HEK293 (cell line): ENCODE results near the gene HDGF.

Experiments used
- CTCF ChIA-PET: fragments of 350-600 bp; formaldehyde crosslinking; extraction: SDS; loops from one replicate; lab custom pipeline; 2021; ENCODE audit warnings: antibody characterized with exemption; lab: Yijun Ruan, JAX
- POLR2A ChIA-PET: fragments of 300-600 bp; formaldehyde crosslinking; extraction: SDS; loops from one replicate; lab custom pipeline; 2020; ENCODE audit warnings: antibody characterized with exemption, inconsistent platforms; lab: Yijun Ruan, JAX
- H3K27ac ChIP-seq: fragments of 200-500 bp; sonication (Bioruptor generic); 2 replicates; pipeline ENCODE4 v1.5.1; 2014; ENCODE audit warnings: low read depth, low read length, control low read depth, inconsistent platforms; ENCODE audit errors: extremely low read depth
- H3K36me3 ChIP-seq, 2 experiments: fragments of 200-500 bp in 1 of 2; sonication (Bioruptor generic) in 1 of 2; 1 replicate in 1 of 2; 2 replicates in 1 of 2; pipeline ENCODE4 v1.5.1; 2014 to 2017; ENCODE audit warnings: inconsistent platforms in 2 of 2, low read length in 2 of 2; ENCODE audit not compliant: control insufficient read depth in 2 of 2, insufficient read depth in 1 of 2
- H3K4me1 ChIP-seq: fragments of 200-500 bp; sonication (Bioruptor generic); 2 replicates; pipeline ENCODE4 v1.5.1; 2014; ENCODE audit warnings: mild to moderate bottlenecking, low read length, inconsistent platforms; ENCODE audit not compliant: control insufficient read depth, insufficient read depth
- H3K4me3 ChIP-seq: 2 replicates; pipeline ENCODE4 v1.5.1; 2011; ENCODE audit warnings: low read depth, mild to moderate bottlenecking, control low read depth, low read length, moderate library complexity
- H3K9me3 ChIP-seq: fragments of 200-500 bp; sonication (Bioruptor generic); 2 replicates; pipeline ENCODE4 v1.5.1; 2014; ENCODE audit warnings: low read depth, low read length, inconsistent platforms; ENCODE audit not compliant: control insufficient read depth, insufficient read depth
- BCL11B ChIP-seq: fragments of 450-650 bp; formaldehyde crosslinking; IDR thresholded peaks from 2 replicates; pipeline ENCODE4 v1.5.1; 2016; ENCODE audit warnings: low read depth, missing biosample characterization, missing genetic modification characterization
- KLF9 ChIP-seq: fragments of 450-650 bp; formaldehyde crosslinking; IDR thresholded peaks from 2 replicates; pipeline ENCODE4 v1.5.1; 2016; ENCODE audit warnings: missing biosample characterization, missing genetic modification characterization, low read depth
- WT1 ChIP-seq: fragments of 450-650 bp; formaldehyde crosslinking; IDR thresholded peaks from 2 replicates; pipeline ENCODE4 v1.5.1; 2016; ENCODE audit warnings: missing biosample characterization, missing genetic modification characterization
- YY1 ChIP-seq: fragments of 450-650 bp; formaldehyde crosslinking; IDR thresholded peaks from 2 replicates; pipeline ENCODE4 v1.5.1; 2018; ENCODE audit warnings: missing biosample characterization, missing genetic modification characterization
- ZBTB48 ChIP-seq: fragments of 450-650 bp; formaldehyde crosslinking; IDR thresholded peaks from 2 replicates; pipeline ENCODE4 v1.5.1; 2016; ENCODE audit warnings: missing biosample characterization, missing genetic modification characterization
- ZNF112 ChIP-seq: fragments of 450-650 bp; formaldehyde crosslinking; IDR thresholded peaks from 2 replicates; pipeline ENCODE4 v1.5.0; 2017; ENCODE audit warnings: missing biosample characterization, missing genetic modification characterization
- ZNF174 ChIP-seq: fragments of 450-650 bp; formaldehyde crosslinking; IDR thresholded peaks from 2 replicates; pipeline ENCODE4 v1.5.0; 2017; ENCODE audit warnings: missing biosample characterization, mild to moderate bottlenecking, missing genetic modification characterization
- ZNF221 ChIP-seq: fragments of 450-650 bp; formaldehyde crosslinking; IDR thresholded peaks from 2 replicates; pipeline ENCODE4 v1.5.1; 2017; ENCODE audit warnings: missing biosample characterization, missing genetic modification characterization, borderline replicate concordance
- ZNF223 ChIP-seq: fragments of 450-650 bp; formaldehyde crosslinking; IDR thresholded peaks from 2 replicates; pipeline ENCODE4 v1.5.1; 2016; ENCODE audit warnings: missing biosample characterization, missing genetic modification characterization
- ZNF341 ChIP-seq: fragments of 450-650 bp; formaldehyde crosslinking; IDR thresholded peaks from 2 replicates; pipeline ENCODE4; 2016; ENCODE audit warnings: low read depth, missing biosample characterization, missing genetic modification characterization
- TF ChIP-seq, protein P1 (sequence below): fragments of 450-650 bp; formaldehyde crosslinking; IDR thresholded peaks from 2 replicates; pipeline ENCODE4 v1.5.1; 2017; ENCODE audit warnings: missing biosample characterization, missing genetic modification characterization
- TF ChIP-seq, protein P2 (sequence below): fragments of 450-650 bp; formaldehyde crosslinking; IDR thresholded peaks from 2 replicates; pipeline ENCODE4 v1.5.1; 2016; ENCODE audit warnings: missing biosample characterization, missing genetic modification characterization
- TF ChIP-seq, protein P3 (sequence below): fragments of 450-650 bp; IDR thresholded peaks from 2 replicates; pipeline ENCODE4 v1.5.1; 2018; ENCODE audit warnings: missing biosample characterization, mild to moderate bottlenecking, missing genetic modification characterization
- TF ChIP-seq, protein P4 (sequence below): fragments of 450-650 bp; formaldehyde crosslinking; optimal IDR thresholded peaks from 2 replicates; pipeline ENCODE3; 2016; ENCODE audit warnings: missing biosample characterization, mild to moderate bottlenecking, missing genetic modification characterization
- TF ChIP-seq, protein P5 (sequence below): fragments of 450-650 bp; formaldehyde crosslinking; IDR thresholded peaks from 2 replicates; pipeline ENCODE4 v1.5.1; 2016; ENCODE audit warnings: missing biosample characterization, missing genetic modification characterization
- TF ChIP-seq, protein P6 (sequence below): sonication (generic); formaldehyde crosslinking; IDR thresholded peaks from 2 replicates; pipeline ENCODE4 v1.8.1; 2022; ENCODE audit warnings: mild to moderate bottlenecking, moderate library complexity, missing genetic modification reagents
- TF ChIP-seq, protein P7 (sequence below): fragments of 450-650 bp; formaldehyde crosslinking; IDR thresholded peaks from 2 replicates; pipeline ENCODE4 v1.5.1; 2016; ENCODE audit warnings: missing biosample characterization, missing genetic modification characterization

Gene HDGF

DNA sequence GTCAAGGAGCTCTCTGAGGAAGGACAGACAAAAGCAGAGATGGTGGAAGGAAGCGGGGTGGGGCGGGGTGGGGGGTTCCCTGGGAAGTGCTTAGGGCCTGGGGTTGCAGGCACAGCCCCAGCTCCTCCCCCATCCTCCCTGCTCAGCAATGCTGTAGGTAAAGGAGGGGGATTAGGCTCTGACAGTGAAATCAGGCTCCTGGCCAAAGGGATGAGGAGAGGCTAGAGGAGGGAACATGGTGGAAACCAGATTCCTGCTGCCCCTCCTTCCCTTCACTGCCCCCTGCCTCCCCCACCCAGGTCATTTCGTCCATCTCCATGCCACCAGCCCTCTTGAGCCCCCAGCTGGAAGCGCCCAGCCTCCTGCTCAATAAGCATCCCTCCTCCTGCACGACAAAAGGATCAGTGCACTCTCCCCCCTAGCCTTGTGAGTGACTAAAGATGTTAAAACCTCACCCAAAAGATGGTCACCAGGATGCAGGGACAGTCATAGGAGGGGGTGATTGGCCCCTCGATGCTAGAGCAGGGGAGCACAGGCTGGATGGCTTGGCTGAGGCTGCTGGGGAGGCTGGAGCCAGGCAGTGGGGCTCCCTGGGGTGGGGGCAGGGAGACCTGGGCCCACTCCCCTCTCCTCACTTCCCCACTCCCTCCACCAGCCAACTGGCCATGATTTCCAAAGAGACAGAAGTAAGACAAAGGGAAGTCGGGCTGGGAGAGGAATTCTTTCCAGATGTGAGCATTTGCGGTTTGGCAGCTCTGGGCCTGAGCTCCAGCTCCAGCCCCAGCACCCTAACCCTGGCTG is 43.9 kb downstream of the HDGF start (continued):
- TF ChIP-seq, protein P1, sequence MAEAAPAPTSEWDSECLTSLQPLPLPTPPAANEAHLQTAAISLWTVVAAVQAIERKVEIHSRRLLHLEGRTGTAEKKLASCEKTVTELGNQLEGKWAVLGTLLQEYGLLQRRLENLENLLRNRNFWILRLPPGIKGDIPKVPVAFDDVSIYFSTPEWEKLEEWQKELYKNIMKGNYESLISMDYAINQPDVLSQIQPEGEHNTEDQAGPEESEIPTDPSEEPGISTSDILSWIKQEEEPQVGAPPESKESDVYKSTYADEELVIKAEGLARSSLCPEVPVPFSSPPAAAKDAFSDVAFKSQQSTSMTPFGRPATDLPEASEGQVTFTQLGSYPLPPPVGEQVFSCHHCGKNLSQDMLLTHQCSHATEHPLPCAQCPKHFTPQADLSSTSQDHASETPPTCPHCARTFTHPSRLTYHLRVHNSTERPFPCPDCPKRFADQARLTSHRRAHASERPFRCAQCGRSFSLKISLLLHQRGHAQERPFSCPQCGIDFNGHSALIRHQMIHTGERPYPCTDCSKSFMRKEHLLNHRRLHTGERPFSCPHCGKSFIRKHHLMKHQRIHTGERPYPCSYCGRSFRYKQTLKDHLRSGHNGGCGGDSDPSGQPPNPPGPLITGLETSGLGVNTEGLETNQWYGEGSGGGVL: 0 out of 2 replicates have a peak, but pooled peaks have one; percentile 18
- TF ChIP-seq, protein P2, sequence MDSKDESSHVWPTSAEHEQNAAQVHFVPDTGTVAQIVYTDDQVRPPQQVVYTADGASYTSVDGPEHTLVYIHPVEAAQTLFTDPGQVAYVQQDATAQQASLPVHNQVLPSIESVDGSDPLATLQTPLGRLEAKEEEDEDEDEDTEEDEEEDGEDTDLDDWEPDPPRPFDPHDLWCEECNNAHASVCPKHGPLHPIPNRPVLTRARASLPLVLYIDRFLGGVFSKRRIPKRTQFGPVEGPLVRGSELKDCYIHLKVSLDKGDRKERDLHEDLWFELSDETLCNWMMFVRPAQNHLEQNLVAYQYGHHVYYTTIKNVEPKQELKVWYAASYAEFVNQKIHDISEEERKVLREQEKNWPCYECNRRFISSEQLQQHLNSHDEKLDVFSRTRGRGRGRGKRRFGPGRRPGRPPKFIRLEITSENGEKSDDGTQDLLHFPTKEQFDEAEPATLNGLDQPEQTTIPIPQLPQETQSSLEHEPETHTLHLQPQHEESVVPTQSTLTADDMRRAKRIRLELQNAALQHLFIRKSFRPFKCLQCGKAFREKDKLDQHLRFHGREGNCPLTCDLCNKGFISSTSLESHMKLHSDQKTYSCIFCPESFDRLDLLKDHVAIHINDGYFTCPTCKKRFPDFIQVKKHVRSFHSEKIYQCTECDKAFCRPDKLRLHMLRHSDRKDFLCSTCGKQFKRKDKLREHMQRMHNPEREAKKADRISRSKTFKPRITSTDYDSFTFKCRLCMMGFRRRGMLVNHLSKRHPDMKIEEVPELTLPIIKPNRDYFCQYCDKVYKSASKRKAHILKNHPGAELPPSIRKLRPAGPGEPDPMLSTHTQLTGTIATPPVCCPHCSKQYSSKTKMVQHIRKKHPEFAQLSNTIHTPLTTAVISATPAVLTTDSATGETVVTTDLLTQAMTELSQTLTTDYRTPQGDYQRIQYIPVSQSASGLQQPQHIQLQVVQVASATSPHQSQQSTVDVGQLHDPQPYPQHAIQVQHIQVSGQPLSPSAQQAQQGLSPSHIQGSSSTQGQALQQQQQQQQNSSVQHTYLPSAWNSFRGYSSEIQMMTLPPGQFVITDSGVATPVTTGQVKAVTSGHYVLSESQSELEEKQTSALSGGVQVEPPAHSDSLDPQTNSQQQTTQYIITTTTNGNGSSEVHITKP (tag by site-specific recombination): peak; percentile 13; the same call in 1 of the 2 replicates
- TF ChIP-seq KLF9 (tag by site-specific recombination) (no peak), ZNF174 (tag by site-specific recombination) (no peak), YY1 (tag by site-specific recombination) (no peak), WT1 (tag by site-specific recombination) (peak; percentile 40; the same call in 1 of the 2 replicates), ZNF341 (0 out of 2 replicates have a peak, but pooled peaks have one; percentile 17), ZNF112 (tag by site-specific recombination) (no peak), ZNF221 (no peak)
- TF ChIP-seq, protein P3, sequence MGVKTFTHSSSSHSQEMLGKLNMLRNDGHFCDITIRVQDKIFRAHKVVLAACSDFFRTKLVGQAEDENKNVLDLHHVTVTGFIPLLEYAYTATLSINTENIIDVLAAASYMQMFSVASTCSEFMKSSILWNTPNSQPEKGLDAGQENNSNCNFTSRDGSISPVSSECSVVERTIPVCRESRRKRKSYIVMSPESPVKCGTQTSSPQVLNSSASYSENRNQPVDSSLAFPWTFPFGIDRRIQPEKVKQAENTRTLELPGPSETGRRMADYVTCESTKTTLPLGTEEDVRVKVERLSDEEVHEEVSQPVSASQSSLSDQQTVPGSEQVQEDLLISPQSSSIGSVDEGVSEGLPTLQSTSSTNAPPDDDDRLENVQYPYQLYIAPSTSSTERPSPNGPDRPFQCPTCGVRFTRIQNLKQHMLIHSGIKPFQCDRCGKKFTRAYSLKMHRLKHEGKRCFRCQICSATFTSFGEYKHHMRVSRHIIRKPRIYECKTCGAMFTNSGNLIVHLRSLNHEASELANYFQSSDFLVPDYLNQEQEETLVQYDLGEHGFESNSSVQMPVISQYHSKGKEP (tag by site-specific recombination): no peak
- TF ChIP-seq, protein P4, sequence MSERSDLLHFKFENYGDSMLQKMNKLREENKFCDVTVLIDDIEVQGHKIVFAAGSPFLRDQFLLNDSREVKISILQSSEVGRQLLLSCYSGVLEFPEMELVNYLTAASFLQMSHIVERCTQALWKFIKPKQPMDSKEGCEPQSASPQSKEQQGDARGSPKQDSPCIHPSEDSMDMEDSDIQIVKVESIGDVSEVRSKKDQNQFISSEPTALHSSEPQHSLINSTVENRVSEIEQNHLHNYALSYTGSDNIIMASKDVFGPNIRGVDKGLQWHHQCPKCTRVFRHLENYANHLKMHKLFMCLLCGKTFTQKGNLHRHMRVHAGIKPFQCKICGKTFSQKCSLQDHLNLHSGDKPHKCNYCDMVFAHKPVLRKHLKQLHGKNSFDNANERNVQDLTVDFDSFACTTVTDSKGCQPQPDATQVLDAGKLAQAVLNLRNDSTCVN: peak; percentile 9
- TF ChIP-seq, protein P5, sequence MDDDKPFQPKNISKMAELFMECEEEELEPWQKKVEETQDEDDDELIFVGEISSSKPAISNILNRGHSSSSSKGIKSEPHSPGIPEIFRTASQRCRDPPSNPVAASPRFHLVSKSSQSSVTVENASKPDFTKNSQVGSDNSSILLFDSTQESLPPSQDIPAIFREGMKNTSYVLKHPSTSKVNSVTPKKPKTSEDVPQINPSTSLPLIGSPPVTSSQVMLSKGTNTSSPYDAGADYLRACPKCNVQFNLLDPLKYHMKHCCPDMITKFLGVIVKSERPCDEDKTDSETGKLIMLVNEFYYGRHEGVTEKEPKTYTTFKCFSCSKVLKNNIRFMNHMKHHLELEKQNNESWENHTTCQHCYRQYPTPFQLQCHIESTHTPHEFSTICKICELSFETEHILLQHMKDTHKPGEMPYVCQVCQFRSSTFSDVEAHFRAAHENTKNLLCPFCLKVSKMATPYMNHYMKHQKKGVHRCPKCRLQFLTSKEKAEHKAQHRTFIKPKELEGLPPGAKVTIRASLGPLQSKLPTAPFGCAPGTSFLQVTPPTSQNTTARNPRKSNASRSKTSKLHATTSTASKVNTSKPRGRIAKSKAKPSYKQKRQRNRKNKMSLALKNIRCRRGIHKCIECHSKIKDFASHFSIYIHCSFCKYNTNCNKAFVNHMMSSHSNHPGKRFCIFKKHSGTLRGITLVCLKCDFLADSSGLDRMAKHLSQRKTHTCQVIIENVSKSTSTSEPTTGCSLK (tag by site-specific recombination): no peak

DNA sequence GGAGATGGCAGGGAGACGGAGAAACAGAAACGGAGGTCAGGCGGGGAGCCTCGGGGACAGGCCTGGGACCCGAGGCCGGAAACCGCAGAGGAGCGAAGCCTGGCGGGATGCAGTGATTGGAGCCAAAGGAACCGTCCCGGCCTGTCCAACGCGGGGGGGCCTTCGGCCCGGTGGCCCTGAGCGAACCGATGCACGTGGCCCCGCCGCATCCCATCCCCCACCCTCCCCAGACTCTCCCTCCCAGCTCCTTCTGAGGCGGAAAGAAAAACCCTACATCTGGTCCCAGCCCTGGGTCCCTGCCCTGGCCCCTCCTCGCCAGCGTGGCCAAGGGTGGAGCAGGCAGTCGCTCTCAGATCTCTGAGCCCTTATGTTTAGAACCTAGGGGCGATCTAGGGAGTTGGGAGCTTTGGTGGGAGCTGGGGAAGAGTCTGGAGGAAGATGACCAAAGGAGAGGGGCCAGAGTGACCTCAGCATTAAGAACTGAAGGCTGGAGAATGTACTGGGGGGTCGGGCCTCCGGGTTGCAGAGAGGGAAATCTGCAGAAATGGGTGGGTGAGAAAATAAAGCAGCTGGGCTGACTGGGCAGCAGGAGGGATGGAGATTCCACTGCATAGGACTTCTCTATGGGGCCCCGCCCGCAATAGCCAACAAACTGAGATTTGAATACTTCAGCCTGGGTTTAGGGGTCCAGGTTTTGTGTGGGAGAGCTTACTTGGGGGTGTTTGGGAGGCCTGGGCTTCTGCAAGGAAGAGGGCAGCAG is 44.6 kb downstream of the HDGF start:
- Histone ChIP-seq H3K4me3 (no peak overlapping the region), H3K9me3 (no peaks in the 10 kb centered on the region), H3K36me3 (no peaks in the 10 kb centered on the region), H3K4me1 (peaks cover 12% of the 10 kb centered on the region), H3K27ac (no peak overlapping the region; the same call in 1 of the 2 replicates)
- ChIA-PET POLR2A (interaction anchor here (0.6 to 4.9 kb wide), 8 partner anchors 12 to 206 kb away, joined by 3 to 43 read pairs (median 4); partner anchors contain the start of genes HDGF, ISG20L2, MEF2D and METTL25B), CTCF (interaction anchor here (0.5 to 20.2 kb wide), 25 partner anchors 9 to 230 kb away, joined by 3 to 579 read pairs (median 5); partner anchors contain the start of genes ISG20L2, MEF2D and METTL25B)
- TF ChIP-seq ZNF223 (peak; percentile 74; the same call in 1 of the 2 replicates), BCL11B (tag by site-specific recombination) (0 out of 2 replicates have a peak, but pooled peaks have one; percentile 2), ZBTB48 (peak; percentile 52; the same call in 1 of the 2 replicates)
- TF ChIP-seq, protein P6, sequence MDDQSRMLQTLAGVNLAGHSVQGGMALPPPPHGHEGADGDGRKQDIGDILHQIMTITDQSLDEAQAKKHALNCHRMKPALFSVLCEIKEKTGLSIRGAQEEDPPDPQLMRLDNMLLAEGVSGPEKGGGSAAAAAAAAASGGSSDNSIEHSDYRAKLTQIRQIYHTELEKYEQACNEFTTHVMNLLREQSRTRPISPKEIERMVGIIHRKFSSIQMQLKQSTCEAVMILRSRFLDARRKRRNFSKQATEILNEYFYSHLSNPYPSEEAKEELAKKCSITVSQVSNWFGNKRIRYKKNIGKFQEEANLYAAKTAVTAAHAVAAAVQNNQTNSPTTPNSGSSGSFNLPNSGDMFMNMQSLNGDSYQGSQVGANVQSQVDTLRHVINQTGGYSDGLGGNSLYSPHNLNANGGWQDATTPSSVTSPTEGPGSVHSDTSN (CRISPR knock-in tag): no peak
- TF ChIP-seq, protein P7, sequence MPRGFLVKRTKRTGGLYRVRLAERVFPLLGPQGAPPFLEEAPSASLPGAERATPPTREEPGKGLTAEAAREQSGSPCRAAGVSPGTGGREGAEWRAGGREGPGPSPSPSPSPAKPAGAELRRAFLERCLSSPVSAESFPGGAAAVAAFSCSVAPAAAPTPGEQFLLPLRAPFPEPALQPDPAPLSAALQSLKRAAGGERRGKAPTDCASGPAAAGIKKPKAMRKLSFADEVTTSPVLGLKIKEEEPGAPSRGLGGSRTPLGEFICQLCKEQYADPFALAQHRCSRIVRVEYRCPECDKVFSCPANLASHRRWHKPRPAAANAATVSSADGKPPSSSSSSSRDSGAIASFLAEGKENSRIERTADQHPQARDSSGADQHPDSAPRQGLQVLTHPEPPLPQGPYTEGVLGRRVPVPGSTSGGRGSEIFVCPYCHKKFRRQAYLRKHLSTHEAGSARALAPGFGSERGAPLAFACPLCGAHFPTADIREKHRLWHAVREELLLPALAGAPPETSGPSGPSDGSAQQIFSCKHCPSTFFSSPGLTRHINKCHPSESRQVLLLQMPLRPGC (tag by site-specific recombination): peak; percentile 2; the same call in 1 of the 2 replicates
